ENCODE data around the gene CAD.

GRCh38 chr2:27194538-27195354 is 22.4 kb upstream of the CAD start:
- TF ChIP-seq, protein P1, sequence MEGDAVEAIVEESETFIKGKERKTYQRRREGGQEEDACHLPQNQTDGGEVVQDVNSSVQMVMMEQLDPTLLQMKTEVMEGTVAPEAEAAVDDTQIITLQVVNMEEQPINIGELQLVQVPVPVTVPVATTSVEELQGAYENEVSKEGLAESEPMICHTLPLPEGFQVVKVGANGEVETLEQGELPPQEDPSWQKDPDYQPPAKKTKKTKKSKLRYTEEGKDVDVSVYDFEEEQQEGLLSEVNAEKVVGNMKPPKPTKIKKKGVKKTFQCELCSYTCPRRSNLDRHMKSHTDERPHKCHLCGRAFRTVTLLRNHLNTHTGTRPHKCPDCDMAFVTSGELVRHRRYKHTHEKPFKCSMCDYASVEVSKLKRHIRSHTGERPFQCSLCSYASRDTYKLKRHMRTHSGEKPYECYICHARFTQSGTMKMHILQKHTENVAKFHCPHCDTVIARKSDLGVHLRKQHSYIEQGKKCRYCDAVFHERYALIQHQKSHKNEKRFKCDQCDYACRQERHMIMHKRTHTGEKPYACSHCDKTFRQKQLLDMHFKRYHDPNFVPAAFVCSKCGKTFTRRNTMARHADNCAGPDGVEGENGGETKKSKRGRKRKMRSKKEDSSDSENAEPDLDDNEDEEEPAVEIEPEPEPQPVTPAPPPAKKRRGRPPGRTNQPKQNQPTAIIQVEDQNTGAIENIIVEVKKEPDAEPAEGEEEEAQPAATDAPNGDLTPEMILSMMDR (IDR thresholded peaks at IDR 0.05): no peak
- TF ChIP-seq POLR2A (IDR thresholded peaks at IDR 0.05): no peak

Data from lower leg skin (tissue), 3 donors.